GM20000 (cell line): ENCODE data around the gene GRB7.
"Not testable (repeated sequence)": the region's sequence is repeated elsewhere in the genome, so short reads cannot be mapped to it uniquely, and the experiment has no call there.

Experiments used
- DNase-seq: peaks from one replicate; pipeline ENCODE4 v3.0.0; 2012; ENCODE audit warnings: low spot score
- CTCF ChIP-seq: IDR thresholded peaks from 2 replicates; pipeline ENCODE4 v1.5.1; 2012; ENCODE audit warnings: mild to moderate bottlenecking, control low read depth; ENCODE audit errors: extremely low read depth, missing control alignments

Gene GRB7

GRCh38 chr17:39744836-39745215, 7.1 kb downstream of the GRB7 start:
- no peak for TF ChIP-seq CTCF

GRCh38 chr17:39745335-39746144, 7.8 kb downstream of the GRB7 start:
- DNase-seq: no peak
- TF ChIP-seq CTCF: no peak

More at GRCh38 chr17:39744836-39745215, 7.1 kb downstream of the GRB7 start:
- no peak for DNase-seq

GRCh38 chr17:39746145-39746461, 8.4 kb downstream of the GRB7 start:
- no peak for DNase-seq
- TF ChIP-seq CTCF: no peak

GRCh38 chr17:39747745-39748144, 10.0 kb downstream of the GRB7 start:
- no peak for TF ChIP-seq CTCF
- no peak for DNase-seq

GRCh38 chr17:39748444-39749034, 10.8 kb downstream of the GRB7 start:
- DNase-seq: not testable (repeated sequence)

GRCh38 chr17:39750131-39751015, 12.6 kb downstream of the GRB7 start:
- TF ChIP-seq CTCF: no peak
- no peak for DNase-seq

- no peak for DNase-seq
- TF ChIP-seq CTCF: no peak
Measured at GRCh38 chr17:39751016-39751543, 13.3 kb downstream of the GRB7 start.
